T-helper 2 cell treated with Interferon-gamma antibody and Interleukin-4, amounts not matched to agents 100 ng/mL and 5 ng/mL, for 36 hours (primary cell): ENCODE measurements around the gene PITHD1. TPM values are rescaled to one million over a fixed set of nuclear protein-coding genes. Genes with fewer than 3 reads are reported as not detected.
"Not testable (repeated sequence)": the region's sequence is repeated elsewhere in the genome, so short reads cannot be mapped to it uniquely, and the experiment has no call there.

Source experiments
- intact Hi-C: fragments of 100-400 bp; cut with micrococcal nuclease; formaldehyde crosslinking; loops from one replicate; pipeline ENCODE4 v1.15.1; 2023
- total RNA-seq: library from RNA; stranded (reverse); gene quantifications from 2 replicates; pipeline ENCODE4 v1.2.3, GENCODE V29; 2022

The PITHD1 gene
- total RNA-seq, 1 donor from 2014 or later: 59.3 TPM

DNA sequence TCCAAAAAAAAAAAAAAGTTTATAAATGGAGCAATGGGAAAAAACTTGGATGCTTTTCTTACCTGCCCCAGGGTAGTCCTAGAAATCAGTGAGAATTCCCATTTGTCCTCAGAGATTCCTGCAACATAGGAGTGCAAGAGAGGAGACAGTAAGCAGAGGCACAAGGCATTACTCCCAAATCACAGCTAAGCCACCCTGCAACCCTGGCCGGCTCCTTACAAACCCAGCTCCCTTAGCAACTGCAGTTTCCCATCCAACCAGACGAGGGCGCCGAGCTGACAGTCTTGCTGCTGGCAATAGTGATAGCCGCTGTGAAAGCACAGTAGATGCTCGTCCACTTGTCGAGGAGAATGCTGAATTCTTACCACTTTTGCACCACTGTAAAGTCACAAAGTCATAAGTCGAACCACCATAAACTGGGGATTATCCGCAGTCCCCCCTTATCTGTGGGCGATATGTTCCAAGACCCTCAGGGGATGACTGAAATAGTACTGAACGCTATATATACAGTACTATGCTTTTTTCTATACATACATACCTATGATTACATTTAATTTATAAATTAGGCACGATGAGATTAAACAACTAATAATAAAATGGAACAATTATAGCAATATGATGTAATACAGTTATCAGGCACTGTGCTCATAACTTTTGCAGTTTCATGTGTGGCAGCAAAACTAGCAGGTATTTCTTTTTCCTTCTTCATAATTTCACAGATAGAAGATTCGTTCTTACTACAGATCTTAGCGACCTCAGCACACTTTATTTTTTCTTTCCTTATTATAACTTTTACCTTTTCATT lies 6.0 kb upstream of the PITHD1 start:
- intact Hi-C loops: loop anchor here (1.0 kb wide), 2 partner anchors 96 to 144 kb away; partner anchors contain the start of gene FUCA1

DNA sequence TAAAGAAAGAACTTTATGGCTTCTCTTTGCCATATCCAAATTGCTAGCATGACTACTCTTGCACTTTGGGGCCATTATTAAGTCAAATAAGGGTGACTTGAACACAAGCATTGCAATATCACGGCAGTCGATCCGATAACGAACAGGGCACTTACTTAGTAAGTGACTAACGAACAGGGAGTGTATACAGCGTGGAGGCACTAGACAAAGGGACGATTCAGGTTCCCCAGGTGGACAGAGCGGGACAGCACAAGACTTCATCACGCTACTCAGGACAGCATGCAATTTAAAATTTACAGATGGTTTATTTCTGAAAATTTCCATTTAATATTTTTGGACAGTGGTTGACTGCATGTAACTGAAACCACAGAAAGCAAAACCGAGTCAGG lies 5.4 kb upstream of the PITHD1 start:
- intact Hi-C loops: loop anchor here (1.0 kb wide), 2 partner anchors 95 to 143 kb away; partner anchors contain the start of gene FUCA1

DNA sequence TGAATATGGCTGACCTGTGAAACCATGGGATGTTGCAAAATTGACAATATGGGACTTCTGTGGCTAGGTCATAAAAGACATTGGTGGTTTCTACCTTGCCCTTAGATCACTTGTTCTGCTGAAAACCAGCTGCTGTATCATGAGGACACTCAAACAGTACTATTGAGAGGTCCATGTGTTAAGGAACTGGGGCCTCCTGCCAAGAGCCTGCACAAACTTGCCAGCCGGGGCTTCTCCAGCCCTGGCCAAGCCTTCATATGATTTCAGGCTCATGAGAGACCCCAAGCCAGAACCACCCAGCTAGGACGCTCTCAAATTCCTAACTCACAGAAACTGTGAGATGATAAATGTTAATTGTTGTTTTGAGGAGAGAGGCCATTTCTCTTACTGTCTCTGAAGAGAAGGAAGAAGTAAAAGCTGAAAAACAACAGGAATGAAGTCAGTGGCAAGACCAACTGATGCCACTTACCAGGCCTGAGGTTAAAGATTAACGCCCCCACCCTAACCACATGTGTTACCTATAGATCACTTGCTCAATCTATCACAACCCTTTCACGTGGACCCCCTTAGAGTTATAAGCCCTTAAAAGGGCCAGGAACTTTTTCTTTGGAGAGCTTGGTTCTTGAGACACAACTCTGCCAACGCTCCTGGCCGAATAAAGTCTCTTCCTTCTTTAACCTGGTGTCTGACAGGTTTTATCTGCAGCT lies 3.9 kb upstream of the PITHD1 start:
- intact Hi-C loops: no loop called here

DNA sequence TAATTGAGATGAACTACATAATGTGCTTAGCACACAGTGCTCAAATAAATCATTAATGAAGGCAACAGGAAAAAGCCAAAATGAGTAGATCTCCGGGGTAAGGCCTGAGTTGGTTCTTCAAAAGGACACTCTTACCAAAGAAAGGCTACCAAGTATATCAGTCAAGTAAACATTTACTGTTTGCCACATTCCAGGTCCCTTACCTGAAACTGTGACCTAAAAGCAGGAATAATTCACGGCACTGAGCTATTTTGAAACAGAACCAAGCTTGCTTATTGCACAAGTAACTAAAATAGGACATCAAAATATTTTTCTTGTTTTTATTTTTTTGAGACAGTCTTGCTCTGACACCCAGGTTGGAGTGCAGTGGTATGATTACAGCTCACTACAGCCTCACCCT lies 2.0 kb upstream of the PITHD1 start:
- intact Hi-C loops: no loop called here

DNA sequence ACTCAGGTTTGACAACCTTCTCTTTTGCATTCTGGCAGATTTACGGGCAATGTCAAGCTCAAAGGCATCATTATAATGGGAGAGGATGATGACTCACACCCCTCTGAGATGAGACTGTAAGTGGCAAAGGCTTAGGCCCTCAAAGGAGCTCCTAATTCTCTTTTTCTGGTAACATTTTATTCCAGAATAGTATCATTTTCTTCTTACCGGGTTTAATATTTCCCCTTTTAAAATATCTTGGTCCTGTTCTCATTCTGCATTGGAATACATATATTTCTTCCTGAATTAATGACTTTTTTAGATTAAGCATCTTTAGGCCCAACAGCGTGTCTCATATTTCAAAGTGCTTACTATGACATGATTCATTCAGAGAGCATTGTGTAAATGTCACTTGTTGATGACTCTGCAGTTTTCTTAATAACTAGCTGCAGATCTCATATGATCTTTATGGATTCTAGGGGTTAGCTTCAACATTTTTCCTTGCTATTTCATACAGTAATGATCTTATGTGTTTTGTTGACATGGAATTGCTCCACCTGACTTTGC lies 1.7 kb downstream of the PITHD1 start:
- intact Hi-C loops: loop anchor here (2.0 kb wide), 1 partner anchor 45 kb away; the partner anchor contains the start of gene HMGCL

DNA sequence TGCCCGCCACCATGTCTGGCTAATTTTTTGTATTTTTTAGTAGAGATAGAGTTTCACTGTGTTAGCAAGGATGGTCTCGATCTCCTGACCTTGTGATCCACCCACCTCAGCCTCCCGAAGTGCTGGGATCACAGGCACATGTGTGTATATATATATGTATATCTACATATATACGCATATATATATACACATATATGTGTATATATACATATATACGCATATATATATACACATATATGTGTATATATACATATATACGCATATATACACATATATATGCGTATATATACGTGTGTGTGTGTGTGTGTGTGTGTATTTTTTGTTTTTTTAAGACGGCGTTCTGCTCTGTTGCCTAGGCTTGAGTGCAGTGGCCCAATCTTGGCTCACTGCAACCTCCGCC lies 4.9 kb downstream of the PITHD1 start:
- intact Hi-C loops: not testable (repeated sequence)

DNA sequence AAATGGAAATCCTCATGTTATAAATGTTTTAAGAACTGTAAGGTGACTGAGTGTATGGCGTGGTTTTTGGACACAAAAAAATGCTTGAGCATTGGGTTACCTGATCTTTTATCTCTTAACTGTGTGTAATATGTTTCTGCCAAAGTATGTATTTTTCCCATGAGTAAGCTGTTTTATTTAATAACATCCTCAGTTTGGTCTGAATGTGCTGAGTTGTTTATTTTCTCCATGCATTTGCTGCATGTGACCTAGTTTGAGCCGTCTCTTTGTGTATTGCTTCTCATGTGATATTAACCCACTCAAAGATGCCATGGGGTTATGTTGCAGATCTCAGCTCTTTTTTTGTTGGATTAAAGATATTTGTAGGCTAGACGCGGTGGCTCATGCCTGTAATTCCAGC lies 6.6 kb downstream of the PITHD1 start:
- intact Hi-C loops: no loop called here

DNA sequence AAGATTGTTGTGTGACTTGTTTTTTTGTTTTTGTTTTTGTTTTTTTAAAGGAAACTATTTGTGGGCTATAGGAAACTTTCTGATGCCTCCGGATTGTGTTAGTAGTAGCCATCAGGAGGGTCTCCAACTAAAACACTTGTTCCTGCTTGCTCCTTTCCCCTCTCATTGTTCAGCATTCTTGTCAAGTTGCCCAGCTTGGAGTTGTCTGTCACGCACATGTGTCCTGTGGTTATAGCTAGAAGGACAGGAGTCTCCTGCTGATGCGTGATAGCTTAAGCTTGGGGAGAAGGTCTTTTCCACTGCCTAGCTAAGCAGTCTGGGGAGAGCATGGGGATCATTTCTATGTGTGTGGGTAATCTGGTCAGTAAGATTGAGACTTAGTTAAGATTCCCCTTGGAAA lies 9.5 kb downstream of the PITHD1 start:
- intact Hi-C loops: no loop called here

DNA sequence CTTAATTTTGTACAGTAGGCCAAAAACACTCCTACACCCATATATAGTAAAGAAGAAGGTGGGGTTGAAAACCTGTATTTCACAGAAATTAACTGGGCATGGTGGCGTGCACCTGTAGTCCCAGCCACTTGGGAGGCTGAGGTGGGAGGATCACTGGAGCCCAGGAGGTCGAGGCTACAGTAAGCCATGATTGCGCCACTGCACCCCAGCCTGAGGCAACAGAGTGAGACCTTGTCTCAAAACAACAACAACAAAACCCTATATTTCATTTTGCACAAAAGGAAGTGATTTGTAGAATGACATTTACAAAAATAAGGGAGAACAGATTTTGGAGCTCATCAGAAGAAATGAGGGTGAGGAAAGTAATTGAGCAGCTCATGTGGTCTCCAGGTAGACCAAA lies 10.5 kb downstream of the PITHD1 start:
- intact Hi-C loops: no loop called here

DNA sequence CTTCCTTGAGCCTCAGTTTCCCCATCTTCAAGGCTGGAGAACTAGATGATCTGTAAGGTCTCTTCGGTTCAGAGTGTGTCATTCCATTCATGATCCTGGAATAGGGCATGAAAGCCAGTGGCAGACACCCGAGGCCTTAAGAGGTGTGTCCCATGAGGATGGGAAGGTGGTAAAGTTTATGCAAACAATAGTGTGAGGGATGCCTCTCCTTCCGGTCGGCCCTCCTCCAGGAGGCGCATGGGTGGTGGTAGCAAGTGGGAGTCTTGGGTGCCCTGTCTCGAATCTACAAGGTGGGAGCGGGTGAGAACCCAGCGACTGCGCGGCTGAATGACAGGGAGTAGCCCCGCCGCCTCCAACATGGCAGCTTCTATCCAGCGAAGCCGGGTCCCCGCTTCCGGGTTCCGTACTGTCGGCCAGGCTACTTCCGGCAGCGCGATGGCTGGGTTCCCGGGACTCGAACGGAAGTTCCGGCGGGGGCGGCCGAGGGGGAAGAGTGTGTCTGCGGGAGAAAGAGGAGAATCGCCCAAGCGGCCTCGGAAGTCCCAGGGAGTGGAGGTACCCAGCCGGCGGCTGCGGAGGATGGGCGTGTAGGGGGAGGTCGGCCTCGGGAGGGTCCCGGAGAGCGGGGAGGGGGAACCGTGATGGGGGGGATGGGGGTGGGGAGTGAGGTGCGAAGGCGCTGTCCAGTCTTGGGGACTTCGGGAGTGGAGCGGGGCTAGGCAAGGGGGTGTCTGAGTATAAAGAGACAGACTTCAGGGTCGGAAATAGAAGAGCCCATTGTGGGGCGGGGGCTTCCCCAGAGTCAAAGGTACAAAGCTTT lies 12.7 kb downstream of the PITHD1 start, which contains the start of gene LYPLA2:
LYPLA2 (plus strand) TSS at position 450 of the 820 bp plus-strand sequence. CDS start 1,538 bp downstream, outside the sequence.
- intact Hi-C loops: loop anchor here (1.0 kb wide), 3 partner anchors 9 to 168 kb away; partner anchors contain the start of genes GALE, PITHD1 and PNRC2

DNA sequence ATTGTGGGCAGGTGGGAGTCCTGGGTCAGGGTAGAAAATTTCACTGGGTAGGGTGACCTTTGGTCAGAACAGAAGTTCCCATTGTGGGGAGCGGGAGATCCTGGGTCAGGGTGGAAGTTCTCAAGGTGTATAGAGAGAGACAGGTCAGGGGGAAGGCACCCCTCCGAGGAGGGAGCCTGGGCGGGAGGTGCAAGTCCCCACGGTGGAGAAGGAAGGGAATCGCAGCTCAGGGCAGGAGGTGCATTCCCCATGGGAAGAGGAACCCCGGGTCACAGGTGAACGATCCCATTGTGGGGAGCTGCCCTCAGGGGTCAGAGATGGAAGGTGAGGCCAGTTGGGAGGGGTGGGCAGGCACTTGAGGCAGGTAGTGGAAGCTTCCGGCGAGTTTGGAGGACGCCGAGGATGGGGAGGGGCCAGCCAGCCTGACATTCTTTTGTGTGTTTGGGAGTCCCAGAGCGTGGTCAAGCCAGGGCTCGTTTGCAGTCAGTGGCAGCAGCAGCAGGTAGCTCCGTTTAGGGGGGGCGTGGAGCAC lies 13.4 kb downstream of the PITHD1 start:
- intact Hi-C loops: loop anchor here (1.0 kb wide), 3 partner anchors 9 to 168 kb away; partner anchors contain the start of genes GALE, PITHD1 and PNRC2

DNA sequence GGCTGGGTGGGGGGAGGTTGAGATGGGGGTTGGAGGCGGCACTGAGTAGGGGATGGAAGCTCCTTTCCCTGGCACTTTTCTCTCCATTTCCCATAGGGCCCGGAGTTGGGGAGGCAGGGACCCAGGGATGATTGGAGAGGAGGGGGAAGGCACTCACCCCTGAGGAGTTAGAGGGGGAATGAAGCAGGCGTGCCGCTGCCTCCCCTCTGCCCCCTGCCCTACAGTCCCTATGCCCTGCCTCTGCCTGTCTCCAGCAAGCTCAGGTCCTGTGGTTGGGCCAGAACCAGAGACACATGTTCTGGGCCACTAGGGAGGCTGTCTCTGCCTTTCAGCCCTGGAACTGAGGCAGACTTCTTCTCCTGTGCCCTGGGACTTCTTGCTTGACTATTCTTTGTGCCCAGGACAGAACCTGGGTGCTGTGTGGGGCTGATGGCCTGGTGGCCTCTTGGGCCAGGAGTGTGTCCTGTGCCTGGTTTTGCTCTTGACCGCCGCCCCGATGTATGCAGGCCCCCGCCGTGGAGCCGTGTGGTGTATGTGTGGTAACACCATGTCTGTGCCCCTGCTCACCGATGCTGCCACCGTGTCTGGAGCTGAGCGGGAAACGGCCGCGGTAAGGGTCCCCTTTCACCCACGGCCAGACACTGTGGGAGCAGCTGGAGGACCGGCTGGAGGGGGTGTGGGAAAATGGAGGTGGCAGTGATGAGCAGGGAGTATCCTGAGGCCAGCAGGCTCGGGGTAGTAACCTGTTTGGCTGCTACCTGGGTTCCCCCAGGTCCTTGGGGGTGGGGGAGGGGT lies 14.1 kb downstream of the PITHD1 start:
- intact Hi-C loops: no loop called here

DNA sequence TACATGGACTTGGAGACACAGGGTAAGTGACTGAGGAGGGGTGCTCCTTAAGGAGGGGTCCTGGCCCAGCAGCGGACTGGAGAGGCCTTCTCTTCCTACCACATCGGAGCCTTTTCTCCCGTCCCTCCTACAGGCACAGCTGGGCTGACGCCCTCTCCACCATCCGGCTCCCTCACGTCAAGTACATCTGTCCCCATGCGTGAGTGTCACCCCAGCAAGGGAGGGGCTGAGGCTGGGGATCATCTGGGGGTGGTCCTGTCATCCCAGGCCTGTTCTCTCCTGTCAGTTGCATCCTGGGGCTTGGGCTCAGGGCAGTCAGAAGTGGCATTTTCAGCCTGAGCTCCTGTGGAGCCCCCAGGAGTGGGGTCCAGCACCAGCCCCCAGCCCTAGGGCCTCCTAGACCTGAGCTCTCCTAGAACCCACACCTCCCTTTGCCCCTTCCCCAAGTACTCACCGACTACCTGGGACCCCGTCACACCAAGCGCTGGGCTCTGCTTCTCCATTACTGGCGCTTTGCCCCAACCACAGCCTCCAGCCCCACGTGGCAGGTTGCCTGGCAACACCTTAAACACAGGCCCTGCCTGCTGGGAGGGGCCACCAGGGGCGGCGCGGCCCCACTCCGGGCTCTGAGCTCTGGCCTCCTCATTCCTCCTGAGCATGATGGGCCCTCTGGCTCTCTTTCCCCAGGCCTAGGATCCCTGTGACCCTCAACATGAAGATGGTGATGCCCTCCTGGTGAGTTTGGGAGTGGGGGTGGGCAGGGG lies 15.0 kb downstream of the PITHD1 start:
- intact Hi-C loops: no loop called here

DNA sequence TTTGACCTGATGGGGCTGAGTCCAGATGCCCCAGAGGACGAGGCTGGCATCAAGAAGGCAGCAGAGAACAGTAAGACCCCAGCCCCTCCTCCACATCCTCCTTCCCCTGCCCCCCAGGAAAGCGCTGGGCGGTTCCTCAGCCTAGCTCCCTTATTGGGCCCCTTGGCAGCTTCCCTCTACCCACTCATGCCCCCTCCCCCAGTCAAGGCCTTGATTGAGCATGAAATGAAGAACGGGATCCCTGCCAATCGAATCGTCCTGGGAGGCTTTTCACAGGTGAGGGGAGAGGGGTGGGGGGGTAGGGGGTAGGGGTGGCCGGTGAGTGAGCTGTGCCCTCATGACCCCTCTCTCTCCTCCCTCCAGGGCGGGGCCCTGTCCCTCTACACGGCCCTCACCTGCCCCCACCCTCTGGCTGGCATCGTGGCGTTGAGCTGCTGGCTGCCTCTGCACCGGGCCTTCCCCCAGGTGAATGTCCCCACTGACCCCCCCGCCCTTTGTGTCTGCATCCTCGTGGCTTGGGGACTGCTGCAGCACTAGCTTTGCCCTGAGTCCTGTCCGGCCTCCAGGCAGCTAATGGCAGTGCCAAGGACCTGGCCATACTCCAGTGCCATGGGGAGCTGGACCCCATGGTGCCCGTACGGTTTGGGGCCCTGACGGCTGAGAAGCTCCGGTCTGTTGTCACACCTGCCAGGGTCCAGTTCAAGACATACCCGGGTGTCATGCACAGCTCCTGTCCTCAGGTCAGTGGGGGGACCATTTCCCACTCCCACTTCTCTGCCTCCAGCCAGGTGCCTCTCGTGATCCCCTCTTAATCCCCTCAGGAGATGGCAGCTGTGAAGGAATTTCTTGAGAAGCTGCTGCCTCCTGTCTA lies 15.9 kb downstream of the PITHD1 start:
- intact Hi-C loops: no loop called here

DNA sequence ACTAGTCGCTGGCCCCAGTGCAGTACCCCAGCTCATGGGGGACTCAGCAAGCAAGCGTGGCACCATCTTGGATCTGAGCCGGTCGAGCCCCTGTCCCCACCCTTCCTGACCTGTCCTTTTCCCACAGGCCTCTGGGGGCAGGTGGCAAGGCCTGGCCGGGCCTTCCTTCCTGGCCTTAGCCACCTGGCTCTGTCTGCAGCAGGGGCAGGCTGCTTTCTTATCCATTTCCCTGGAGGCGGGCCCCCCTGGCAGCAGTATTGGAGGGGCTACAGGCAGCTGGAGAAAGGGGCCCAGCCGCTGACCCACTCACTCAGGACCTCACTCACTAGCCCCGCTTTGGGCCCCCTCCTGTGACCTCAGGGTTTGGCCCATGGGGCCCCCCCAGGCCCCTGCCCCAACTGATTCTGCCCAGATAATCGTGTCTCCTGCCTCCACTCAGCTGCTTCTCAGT lies 16.5 kb downstream of the PITHD1 start:
- intact Hi-C loops: not testable (repeated sequence)

DNA sequence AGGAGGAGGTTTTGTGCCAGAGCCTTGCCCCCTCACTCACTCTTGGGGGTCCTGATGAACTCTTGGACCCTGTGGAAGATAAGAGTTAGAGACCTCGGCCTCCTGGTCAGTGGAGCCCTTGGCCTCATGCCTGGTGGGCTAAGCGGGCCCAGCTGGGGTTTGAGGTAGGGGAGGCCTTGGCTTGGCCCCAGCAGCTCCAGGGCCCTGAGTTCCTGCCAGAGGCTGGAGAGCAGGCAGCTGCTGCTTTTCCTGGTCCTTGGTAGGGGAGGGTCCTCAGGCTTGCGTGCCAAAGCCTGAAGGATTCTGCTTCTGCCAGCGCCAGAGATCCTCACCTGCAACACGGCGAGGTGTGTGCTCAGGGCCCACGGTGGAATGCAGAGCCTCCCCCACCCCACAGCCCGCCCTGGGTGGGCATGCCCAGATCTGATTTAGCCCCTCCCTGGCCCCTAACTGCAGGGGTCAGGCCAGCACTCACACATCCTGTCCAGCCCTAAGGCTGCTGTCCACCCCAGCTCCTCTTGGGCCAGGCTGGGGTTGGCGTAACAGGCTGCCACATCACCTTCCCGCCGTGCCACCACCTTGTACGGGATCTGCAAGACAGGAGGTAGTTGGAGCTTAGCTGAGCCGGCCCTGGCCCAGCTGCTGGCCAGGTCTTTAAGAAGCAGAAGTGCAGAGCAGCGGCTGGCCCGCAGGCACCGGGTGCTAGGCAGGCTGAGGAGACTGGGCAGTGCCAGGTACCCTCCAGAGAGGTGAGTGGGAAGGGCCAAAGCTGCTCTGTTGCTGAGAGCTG lies 17.7 kb downstream of the PITHD1 start:
- intact Hi-C loops: no loop called here
